CD4-positive, alpha-beta T cell treated with Interferon gamma for 1 hour (primary cell): Measurements from ENCODE around the gene TAS2R60.
A peak's percentile ranks its signal among the peaks of the same experiment; 100 is the strongest.
"Not testable (repeated sequence)": the region's sequence is repeated elsewhere in the genome, so short reads cannot be mapped to it uniquely, and the experiment has no call there.

Experiments
- DNase-seq: peaks from one replicate; pipeline ENCODE4 v3.0.0-alpha.2; 2020

Gene TAS2R60

GRCh38 chr7:143479055-143479766, 36.0 kb downstream of the TAS2R60 start:
- DNase-seq: no peak

- no peak for DNase-seq
Measured at GRCh38 chr7:143480501-143480900, 37.2 kb downstream of the TAS2R60 start.

- no peak for DNase-seq
Measured at GRCh38 chr7:143484119-143484518, 40.9 kb downstream of the TAS2R60 start.

- no peak for DNase-seq
Measured at GRCh38 chr7:143485094-143485493, 41.8 kb downstream of the TAS2R60 start.

- peak; percentile 7 for DNase-seq
Measured at GRCh38 chr7:143485500-143485899, 42.2 kb downstream of the TAS2R60 start.

- DNase-seq: not testable (repeated sequence)
Measured at GRCh38 chr7:143486266-143486665, 43.0 kb downstream of the TAS2R60 start.

GRCh38 chr7:143487061-143487460, 43.8 kb downstream of the TAS2R60 start:
- DNase-seq: no peak

- peak; percentile 20 for DNase-seq
Measured at GRCh38 chr7:143487566-143487965, 44.3 kb downstream of the TAS2R60 start.

- DNase-seq: peak; percentile 4
Measured at GRCh38 chr7:143490717-143491306, 47.6 kb downstream of the TAS2R60 start.

- DNase-seq: no peak
Measured at GRCh38 chr7:143492043-143492471, 48.8 kb downstream of the TAS2R60 start.

- no peak for DNase-seq
Measured at GRCh38 chr7:143492799-143493739, 49.8 kb downstream of the TAS2R60 start.

- no peak for DNase-seq
Measured at GRCh38 chr7:143493751-143494150, 50.5 kb downstream of the TAS2R60 start.
